Anterior cingulate cortex (tissue), 58 donors: ENCODE data around the gene ZNF341.
A peak's percentile ranks its signal among the peaks of the same experiment; 100 is the strongest.
"Not testable (repeated sequence)": the region's sequence is repeated elsewhere in the genome, so short reads cannot be mapped to it uniquely, and the experiment has no call there.

ENCODE experiments used
- DNase-seq, 58 donors: peaks; one replicate each; lab custom pipeline; 2025; lab: John Stamatoyannopoulos, UW

Gene ZNF341

DNA sequence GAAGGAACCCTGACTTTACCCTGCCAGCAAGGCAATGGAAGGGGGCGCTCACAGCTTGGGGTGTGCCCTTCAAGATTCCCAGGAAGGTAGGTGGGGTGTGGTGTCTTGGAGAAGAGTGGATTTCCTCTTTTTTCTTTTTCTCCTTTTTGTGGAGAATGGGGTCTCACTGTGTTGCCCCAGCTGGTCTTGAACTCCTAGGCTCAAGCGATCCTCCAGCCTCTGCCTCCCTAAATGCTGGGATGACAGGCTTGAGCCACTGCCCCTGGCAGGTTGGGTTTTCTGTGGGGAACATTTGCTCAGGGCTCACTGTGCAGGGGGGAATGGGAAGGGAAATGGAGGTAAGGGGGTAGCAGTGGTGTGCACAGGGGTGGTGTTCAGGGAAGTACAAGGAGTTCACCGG, 4.0 kb upstream of the ZNF341 start:
- no peak for DNase-seq

DNA sequence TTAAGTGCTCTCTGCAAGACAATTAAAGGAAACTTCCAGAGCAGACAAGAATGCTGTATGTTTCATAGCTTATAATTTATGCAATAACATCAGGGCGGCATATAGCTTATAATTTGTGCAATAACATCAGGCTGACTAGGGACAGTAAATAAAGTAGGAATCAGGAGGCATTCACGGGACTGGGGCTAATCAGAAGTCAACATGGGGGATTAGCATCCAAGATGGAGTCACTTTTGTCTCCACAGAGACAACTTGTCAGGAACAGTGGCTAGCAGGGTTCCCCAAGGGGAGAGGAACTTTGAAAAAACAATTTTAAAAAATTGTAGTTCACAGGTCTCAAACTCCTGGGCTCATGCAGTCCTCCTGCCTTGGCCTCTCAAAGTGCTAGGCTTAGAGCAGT, 3.3 kb upstream of the ZNF341 start:
- no peak for DNase-seq

DNA sequence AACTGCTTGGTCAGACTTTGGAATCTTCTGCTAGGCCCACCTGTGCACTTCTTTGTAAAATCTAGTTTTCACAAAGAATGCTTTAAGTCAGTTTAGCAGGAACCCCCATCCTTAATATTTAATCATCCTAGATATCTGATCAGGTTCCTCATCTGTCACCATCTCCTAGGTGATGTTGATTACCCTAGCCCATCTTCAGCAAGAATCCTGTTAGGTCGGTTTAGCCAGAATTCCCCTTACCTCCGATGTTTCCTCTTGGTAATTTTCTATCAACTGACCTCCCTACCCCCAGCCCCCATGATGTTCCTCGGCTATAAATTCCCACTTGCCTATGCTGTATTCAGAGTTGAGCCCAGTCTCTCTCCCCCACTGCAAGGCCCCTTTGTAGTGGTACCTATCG, 2.7 kb upstream of the ZNF341 start:
- no peak for DNase-seq

DNA sequence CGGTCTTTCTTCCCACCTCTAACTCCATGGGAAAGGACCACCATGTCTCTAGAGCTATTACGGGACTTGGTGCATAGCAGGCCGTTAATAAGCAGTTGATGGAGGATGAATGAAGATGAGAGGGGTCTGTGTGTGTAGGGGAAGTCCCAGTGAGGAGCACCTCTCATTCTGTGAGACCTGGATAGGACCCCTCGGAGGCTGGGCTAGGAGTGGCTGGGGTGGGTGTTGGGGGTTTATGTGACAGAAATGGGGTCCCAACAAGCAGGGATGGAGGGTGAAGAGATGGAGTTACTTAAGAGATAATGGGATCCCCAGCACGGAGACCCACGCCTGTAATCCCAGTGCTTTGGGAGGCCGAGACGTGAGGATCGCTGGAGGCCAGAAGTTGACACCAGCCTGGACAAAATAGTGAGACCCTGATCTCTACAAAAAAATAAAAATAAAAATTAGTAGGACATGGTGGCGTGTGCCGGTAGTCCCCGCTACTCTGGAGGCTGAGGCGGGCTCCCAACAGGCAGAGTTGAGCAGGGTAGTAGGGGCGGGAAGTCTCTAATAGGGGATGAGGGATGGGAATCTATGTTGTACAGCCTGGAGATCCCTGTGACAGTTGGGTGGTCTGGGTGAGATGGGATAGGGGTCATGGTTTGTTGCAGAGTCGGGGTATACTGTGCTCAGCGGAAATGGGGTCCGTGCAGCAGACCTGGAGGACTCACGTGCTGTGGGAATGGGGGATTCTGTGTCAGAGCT, 677 bp upstream of the ZNF341 start:
- peak in 1 of 58 donors; percentile 32 for DNase-seq

DNA sequence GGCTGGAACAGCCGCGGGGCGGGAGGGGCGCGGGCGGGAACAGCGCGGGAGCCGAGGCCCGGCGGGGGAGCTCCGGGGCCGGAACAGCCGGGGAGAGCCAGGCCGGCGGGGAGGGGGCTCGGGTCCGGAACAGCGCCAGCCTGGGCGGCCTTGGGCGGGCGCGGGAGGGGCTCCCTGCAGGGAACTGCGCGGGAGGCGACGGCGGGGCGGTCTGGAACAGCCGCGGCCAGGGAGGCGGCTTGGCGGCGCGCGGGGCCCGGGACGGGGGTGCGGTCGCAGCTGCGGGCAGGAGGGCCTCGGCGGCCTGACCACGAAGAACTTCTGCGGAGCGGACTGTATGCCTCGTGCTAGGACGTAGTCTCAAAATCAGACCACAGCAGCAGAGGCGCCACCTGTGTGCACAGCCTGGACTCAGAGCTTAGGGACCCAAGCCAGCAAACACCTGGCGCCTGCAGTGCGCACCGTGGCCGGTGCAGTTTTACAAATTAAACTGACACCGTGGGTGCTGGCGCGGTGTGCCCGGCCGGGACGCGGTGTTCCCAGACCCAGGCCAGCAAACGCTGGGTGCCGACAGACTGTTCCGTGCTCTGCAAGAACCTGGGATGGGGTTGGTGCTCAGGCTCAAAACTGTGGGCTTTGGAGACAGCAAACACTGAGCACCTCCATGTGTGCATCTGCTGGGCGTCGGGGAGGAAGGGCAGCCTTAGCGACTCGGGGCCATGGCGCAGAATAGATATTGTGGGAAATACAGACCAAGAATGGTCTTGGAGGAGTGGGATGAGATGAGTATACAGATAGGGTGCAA, 572 bp downstream of the ZNF341 start:
- DNase-seq: peak; percentile 34 to 97 (median 90)

DNA sequence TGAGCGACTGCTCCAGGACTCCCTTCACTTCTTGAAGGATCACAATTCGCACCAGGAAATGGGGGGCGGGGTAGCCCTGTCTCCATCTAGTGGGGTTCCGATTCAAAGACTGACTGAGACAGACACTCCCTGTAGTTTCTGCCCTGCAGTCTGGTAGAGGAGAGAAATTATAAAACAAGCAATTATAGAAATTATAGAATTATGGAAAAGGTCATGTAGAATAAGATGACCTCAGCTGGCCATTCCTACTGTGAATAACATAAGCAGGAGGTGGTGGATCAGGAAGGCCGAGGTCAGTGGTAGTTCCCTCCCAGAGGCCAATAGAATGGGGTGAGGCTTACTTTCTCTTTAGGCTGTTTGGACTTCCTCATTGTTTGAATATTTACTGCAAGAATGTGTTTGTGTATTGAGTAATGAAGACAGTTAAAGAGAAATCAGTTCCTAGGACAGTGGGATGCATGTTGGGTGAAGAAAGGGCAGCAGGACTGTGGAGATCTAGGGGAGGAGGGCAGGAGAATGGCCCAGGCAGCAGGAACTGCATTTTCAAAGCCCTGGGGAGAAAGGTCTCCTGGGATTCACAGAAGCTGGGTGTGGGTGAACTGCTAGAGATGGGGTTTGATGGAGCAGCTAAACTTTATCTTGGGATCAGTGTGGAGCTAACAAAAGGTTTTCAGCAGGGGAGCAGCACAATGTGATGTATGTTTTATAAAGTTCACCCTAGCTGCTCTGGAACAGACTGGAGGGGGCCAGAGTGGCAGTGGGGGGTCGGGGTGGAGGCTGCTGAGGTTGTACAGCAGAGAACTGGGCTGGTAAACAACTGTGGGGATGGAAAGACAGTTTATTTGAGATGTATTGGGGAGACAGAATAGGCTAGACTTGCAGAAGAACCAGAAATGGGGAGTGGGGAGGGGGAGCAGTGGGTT, 2.1 kb downstream of the ZNF341 start:
- peak in 2 of 58 donors; percentile 1 to 2 for DNase-seq

DNA sequence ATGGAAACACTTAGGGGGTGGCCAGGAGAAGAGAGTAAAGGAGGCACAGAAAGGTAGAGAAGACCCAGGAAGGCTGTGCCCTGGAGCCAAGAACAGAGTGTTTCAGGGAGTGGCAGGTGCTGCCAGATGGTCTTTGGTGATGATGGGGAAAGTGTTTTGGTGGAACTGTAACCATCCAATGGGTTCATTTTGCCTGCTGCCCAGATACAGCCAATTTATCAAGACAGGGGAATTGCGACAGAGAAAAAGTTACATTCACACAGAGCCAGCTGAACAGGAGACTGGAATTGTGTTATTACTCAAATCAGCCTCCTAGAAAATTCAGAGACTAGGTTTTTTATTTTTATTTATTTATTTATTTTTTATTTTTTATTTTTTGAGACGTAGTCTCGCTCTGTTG, 5.2 kb downstream of the ZNF341 start:
- no peak for DNase-seq

DNA sequence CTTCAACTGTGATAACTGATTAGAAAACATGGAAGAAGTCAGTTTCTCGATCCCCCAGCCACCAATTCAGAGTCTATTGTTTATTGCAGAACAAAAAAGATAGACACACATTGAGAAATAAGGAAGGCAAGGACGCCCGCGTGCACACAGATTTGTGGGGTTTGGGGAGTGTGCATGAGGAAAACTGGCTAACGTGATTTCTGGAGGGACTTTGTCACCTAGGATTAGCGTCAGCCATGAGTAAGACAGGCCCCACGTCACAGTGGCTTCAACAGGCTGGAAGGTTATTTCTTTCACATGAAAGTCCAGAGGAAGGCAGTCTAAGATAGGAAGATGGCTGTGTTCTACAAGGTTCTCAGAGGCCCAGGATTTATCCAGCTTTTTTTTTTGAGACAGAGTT, 7.7 kb downstream of the ZNF341 start:
- no peak for DNase-seq

DNA sequence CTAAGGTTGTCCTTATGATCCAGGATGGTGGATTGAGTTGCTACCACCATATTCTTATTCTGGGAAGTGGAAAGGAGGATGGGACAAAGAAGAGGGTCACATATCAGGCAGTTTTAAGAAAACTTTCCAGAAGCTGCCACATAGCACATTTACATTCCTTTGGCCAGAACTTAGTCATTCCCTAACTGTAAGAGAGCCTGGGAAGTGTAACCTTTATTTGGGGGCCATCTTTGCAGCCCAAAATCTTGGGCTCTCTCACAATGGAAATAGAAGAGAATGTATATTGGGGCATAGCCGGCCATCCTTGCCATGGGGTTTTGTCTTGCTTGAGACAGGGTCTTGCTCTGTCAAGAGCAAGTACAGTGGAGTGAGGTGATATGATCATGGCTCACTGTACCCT, 8.4 kb downstream of the ZNF341 start:
- no peak for DNase-seq

DNA sequence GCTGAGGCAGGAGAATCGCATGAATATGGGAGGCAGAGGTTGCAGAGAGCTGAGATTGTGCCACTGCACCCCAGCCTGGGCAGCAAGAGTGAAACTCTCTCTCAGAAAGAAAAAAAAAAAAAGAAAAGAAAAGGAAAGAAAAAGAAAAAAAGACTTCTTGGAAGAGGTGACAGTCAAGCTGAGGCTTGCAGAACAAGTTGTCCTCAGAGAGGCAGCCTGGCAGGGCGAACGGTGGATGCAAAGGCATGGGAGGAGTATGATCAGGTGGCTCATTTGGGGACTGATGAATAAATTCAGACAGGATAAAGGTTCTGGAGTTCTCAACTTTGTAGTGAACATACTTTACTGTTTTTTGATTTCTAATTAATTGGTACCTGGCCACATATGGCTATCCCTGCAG, 12.4 kb downstream of the ZNF341 start:
- DNase-seq: no peak

DNA sequence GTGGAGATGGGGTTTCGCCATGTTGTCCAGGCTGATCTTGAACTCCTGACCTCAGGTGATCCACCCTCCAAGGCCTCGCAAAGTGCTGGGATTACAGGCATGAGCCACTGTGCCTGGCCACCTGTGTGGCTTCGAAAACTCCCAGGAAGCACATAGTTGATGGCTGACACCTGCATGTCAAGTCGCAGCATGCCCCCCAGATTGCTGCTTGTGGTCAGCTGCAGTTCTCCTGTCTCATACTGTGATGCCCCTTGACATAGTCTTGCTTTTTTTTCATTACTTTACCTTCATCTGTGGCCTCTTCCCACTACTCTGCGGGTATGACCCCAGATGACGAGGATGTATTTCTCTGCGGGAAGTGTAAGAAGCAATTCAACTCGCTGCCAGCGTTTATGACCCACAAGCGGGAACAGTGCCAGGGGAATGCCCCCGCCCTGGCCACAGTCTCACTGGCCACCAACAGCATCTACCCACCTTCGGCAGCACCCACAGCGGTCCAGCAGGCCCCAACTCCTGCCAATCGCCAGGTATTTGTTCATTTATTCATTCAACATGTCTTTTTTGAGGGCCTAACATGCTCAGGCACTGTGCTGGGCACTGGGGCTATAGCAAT, 13.1 kb downstream of the ZNF341 start:
- DNase-seq: no peak

DNA sequence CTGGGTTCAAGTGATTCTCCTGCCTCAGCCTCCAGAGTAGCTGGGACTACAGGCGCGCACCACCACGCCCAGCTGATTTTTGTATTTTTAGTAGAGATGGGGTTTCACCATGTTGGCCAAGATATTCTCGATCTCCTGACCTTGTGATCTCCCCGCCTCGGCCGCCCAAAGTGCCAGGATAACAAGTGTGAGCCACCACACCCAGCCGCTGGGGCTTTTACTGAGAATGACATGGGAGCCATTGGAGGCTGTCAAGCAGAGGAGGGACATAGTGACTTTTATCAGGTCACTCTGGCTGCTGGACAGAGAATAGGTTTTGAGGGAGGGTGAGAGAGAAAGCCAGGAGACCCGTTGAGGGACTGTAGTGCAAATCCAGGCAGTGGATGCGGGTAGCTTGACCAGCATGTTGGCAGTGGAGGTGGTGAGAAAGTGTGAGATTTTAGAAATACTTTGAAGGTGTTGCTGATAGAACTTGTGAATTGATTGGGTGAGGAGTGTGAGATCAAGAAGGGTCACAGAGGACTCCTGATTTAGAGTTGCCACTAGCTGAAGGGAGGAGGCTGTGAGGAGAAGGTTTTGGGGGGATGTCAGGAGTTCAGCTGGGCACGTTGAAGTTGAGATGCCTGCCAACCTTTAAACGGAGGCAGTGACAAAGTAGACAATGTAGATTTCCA, 14.7 kb downstream of the ZNF341 start:
- DNase-seq: no peak

DNA sequence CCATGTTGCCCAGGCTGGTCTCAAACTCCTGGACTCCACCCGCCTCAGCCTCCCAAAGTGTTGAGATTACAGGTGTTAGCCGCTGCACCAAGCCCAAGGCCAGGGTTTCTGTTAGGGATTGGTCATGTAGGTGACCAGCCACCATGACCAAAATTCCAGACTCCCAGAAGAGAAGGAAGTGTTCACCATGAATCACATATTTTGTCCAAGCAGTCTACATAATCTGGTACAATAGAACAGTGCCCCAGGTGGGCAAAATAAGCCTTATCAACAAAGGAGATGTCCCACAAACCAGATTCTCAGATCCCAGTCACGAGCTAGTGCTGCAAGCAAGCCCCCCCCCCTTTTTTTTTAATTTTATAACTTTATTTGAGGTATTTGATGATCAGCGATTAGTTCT, 20.0 kb downstream of the ZNF341 start:
- no peak for DNase-seq

DNA sequence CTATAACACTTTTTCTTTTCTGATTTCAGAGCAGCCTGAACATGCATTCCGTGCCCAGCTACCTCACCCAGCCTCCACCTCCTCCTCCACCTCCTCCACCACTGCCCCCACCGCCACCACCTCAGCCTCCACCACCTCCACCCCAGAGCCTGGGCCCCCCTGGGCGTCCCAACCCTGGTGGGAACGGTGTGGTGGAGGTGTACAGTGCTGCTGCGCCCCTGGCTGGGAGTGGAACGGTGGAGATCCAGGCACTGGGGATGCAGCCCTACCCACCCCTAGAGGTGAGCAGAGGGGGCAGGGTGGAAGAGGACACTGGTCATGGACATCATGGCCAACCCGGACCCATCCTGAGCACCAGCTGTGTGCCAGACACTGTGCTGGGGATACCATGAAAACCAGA, 21.3 kb downstream of the ZNF341 start:
- DNase-seq: no peak

DNA sequence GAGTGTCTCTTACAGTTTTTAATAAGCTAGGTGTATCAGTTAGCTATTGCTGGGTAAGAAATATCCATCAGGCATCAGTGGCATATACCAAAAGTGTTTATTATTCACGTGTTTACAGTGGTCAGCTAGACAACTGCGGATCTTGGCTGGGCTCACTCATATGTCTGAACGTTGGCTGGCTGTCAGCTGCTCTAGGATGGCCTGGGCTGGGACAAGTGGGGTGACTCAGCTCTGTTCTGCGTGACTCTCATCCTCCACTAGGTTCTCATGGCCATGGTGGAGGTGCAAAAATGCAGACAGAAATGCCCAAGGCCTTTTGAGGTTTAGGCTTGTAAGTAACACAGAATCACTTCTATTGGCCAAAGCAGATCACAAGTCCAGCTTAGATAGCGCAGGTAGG, 22.0 kb downstream of the ZNF341 start:
- DNase-seq: no peak

DNA sequence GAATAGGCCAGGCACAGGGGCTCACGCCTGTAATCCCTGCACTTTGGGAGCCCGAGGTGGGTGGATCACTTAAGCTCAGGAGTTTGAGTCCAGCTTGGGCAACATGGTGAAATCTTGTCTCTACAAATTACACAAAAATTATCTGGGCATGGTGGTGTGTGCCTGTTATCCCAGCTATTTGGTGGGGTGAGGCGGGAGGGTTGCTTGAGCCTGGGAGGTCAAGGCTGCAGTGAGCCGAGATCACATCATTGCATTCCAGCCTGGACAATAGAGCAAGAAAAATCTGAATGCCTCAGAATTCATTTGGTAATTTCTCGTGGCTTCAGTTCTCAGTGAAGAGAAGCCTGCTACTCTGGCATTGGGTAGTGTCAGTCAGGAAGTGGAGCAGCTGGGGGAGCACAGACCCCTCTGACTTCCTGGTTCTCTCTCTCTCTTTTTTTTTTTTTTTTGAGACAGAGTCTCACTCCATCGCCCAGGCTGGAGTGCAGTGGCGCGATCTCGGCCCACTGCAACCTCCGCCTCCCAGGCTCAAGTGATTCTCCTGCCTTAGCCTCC, 24.2 kb downstream of the ZNF341 start:
- DNase-seq: not testable (repeated sequence)

DNA sequence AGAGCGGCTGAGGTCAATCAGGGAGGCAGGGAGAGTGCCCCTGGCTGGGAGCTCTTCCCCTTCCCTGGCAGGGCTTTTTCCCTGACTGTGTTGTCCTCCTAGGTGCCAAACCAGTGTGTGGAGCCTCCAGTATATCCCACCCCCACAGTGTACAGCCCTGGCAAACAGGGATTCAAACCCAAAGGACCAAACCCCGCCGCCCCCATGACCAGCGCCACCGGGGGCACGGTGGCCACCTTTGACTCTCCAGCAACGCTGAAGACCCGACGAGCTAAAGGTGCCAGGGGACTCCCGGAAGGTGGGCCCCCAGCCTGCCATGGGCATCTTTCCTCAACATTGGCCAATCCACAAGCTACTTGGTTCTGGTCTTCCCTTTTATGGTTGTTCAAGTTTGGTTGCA, 25.2 kb downstream of the ZNF341 start:
- no peak for DNase-seq

DNA sequence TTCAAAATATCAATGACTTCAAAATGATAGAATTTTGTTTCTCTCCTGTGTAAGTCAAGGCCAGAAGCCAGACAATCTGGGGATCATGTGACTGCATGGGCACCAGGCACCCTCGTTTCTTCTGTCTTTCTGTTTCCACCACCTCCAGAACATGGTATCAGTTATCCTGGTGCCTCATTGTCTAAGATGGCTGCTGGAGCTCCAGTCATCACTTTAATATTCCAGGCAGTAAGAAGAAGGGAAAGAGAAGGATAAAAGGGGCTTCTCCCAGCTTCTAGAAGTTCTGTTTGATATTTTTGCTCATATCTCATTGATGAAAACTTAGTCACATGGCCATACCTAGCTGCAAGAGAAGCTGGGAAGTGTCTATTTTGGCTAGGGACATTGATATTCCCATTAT, 25.7 kb downstream of the ZNF341 start:
- no peak for DNase-seq

DNA sequence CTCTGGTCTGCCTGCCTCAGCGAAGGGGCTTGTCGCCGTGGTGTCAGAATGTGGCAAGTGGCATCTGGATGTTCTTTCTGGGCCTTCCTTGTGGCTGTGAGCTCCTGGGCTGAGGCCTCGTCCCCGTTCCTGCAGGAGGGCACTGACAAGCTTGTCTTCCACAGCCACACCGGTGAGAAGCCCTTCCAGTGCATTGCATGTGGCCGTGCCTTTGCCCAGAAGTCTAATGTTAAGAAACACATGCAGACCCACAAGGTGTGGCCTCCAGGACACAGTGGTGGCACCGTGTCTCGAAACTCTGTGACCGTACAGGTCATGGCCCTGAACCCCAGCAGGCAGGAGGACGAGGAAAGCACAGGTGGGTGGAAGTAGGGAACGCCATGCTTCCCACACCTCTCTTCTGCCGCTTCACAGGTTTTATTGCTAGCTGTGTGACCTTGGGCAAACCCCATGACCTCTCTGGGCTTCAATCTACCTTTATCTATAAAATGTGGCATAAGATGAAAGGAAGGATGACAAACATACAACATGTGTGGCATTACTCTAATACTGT, 30.0 kb downstream of the ZNF341 start:
- DNase-seq: no peak
